K562 (cell line): ENCODE results near the gene ATP5ME. TPM values are rescaled to one million over a fixed set of nuclear protein-coding genes. Genes with fewer than 3 reads are reported as not detected.
A peak's percentile ranks its signal among the peaks of the same experiment; 100 is the strongest.

Source experiments
- ATAC-seq: fragments of 200-7000 bp; cut with Tn5 transposase; 3 replicates; pipeline ENCODE4 v1.9.1; 2020; ENCODE audit warnings: moderate library complexity
- BruUV-seq: library from RNA; stranded (reverse); fragments of 400-500 nt; replicated peaks from 2 replicates; lab custom pipeline; 2021; lab: Mats Ljungman, UMichigan
- CTCF ChIA-PET: fragments of 300-600 bp; formaldehyde crosslinking; extraction: SDS; loops from one replicate; lab custom pipeline; 2021; ENCODE audit warnings: low intra/inter-chr PET ratio; lab: Yijun Ruan, JAX
- POLR2A ChIA-PET: fragments of 300-600, 350-650 bp; sonication (Branson Sonifier 250); formaldehyde crosslinking; extraction: SDS; loops from one replicate; lab custom pipeline; 2021; ENCODE audit warnings: antibody characterized with exemption, inconsistent platforms; lab: Yijun Ruan, JAX
- DNase-seq, 4 experiments: peaks; one replicate each; pipeline versions ENCODE4 v3.0.0 to v3.0.0-alpha.2; 2011 to 2018; ENCODE audit warnings: low spot score in 3 of 4, mixed read lengths in 3 of 4; ENCODE audit errors: extremely low read depth in 1 of 4
- FAIRE-seq: peaks from 2 replicates; lab custom pipeline; 2011; peaks lifted over from hg19 to GRCh38; lab: Jason Lieb, UNC
- H2AFZ ChIP-seq: 2 replicates; pipeline ENCODE4 v1.6.0; 2011; ENCODE audit warnings: low read depth, low read length, control low read depth, inconsistent platforms
- H3K27ac ChIP-seq: fragments of 200-600 bp; 3 replicates; pipeline ENCODE4 v1.8.0; 2011; ENCODE audit warnings: low read depth, mild to moderate bottlenecking, control low read depth, inconsistent platforms, low read length, moderate library complexity, mixed read lengths; ENCODE audit errors: extremely low read depth
- H3K27me3 ChIP-seq, 2 experiments: fragments of 300-600 bp in 1 of 2; 2 replicates in 1 of 2; 3 replicates in 1 of 2; pipeline versions ENCODE4 v1.6.0 to v1.8.0; 2011; ENCODE audit warnings: inconsistent platforms in 2 of 2, low read length in 2 of 2, mild to moderate bottlenecking in 1 of 2, mixed read lengths in 1 of 2, moderate library complexity in 1 of 2; ENCODE audit not compliant: control insufficient read depth in 2 of 2, insufficient read depth in 2 of 2
- H3K36me3 ChIP-seq: fragments of 300-600 bp; 3 replicates; pipeline ENCODE4 v1.8.0; 2011; ENCODE audit warnings: mild to moderate bottlenecking, low read length, inconsistent platforms; ENCODE audit not compliant: control insufficient read depth, insufficient read depth
- H3K4me1 ChIP-seq, 2 experiments: fragments of 200-600 bp in 1 of 2; replicated peaks in 1 of 2; 2 replicates in 1 of 2; 3 replicates in 1 of 2; pipeline versions ENCODE4 v1.5.1 to v1.8.0; 2011; ENCODE audit warnings: inconsistent platforms in 2 of 2, low read length in 2 of 2, mild to moderate bottlenecking in 1 of 2, mixed read lengths in 1 of 2, moderate library complexity in 1 of 2; ENCODE audit not compliant: control insufficient read depth in 2 of 2, insufficient read depth in 2 of 2
- H3K4me2 ChIP-seq: 2 replicates; pipeline ENCODE4 v1.6.1; 2011; ENCODE audit warnings: low read length, control low read depth, inconsistent platforms, mixed read lengths; ENCODE audit not compliant: insufficient read depth
- H3K4me3 ChIP-seq: fragments of 200-600 bp; sonication (generic), shearing (Covaris generic); 2 replicates; pipeline ENCODE4 v1.5.1; 2016; ENCODE audit warnings: control low read depth, inconsistent platforms
- H3K79me2 ChIP-seq: fragments of 200-600 bp; 3 replicates; pipeline ENCODE4 v1.8.0; 2011; ENCODE audit warnings: low read length, inconsistent platforms; ENCODE audit not compliant: control insufficient read depth, insufficient read depth
- H3K9ac ChIP-seq, 2 experiments: 2 replicates each; pipeline versions ENCODE4 v1.6.0 to v1.6.1; 2011; ENCODE audit warnings: low read depth in 2 of 2, low read length in 2 of 2, control low read depth in 1 of 2, inconsistent platforms in 1 of 2, mild to moderate bottlenecking in 1 of 2, mixed read lengths in 1 of 2; ENCODE audit not compliant: insufficient read depth in 1 of 2
- H3K9me1 ChIP-seq: one replicate; pipeline ENCODE4 v1.6.0; 2011; ENCODE audit warnings: inconsistent platforms, mild to moderate bottlenecking, low read length, moderate library complexity; ENCODE audit not compliant: control insufficient read depth, insufficient read depth
- H3K9me3 ChIP-seq: replicated peaks from 2 replicates; pipeline ENCODE4 v1.5.1; 2011; ENCODE audit warnings: low read depth, low read length, inconsistent platforms; ENCODE audit not compliant: control insufficient read depth, insufficient read depth
- H4K20me1 ChIP-seq: replicated peaks from 2 replicates; pipeline ENCODE4 v1.6.1; 2011; ENCODE audit warnings: low read length, inconsistent platforms, mixed read lengths; ENCODE audit not compliant: control insufficient read depth, insufficient read depth
- HMGN3 ChIP-seq: IDR thresholded peaks from 2 replicates; pipeline ENCODE4 v1.6.1; 2011; ENCODE audit warnings: borderline replicate concordance, low read depth, mild to moderate bottlenecking, mixed read lengths, low read length; ENCODE audit not compliant: insufficient read length; ENCODE audit errors: extremely low read depth
- POLR2A ChIP-seq: fragments of 450-650 bp; conservative IDR thresholded peaks from 2 replicates; pipeline ENCODE4 v1.6.1; 2016
- POLR2G ChIP-seq: fragments of 200-400 bp; formaldehyde crosslinking; IDR thresholded peaks from 2 replicates; pipeline ENCODE4 v1.6.1; 2017; ENCODE audit warnings: low read depth, mild to moderate bottlenecking, antibody characterized with exemption, low read length, moderate library complexity
- RBM25 ChIP-seq: fragments of 200-400 bp; formaldehyde crosslinking; IDR thresholded peaks from 2 replicates; pipeline ENCODE4 v1.6.1; 2018; ENCODE audit warnings: low read length, low read depth, moderate library complexity; ENCODE audit not compliant: severe bottlenecking
- ZNF212 ChIP-seq: fragments of 450-650 bp; formaldehyde crosslinking; IDR thresholded peaks from 2 replicates; pipeline ENCODE4 v1.4.0; 2020; ENCODE audit warnings: mild to moderate bottlenecking
- WGBS: fragments of 100-300 bp; shearing (Covaris generic); methylation state at CpG from one replicate; pipeline ENCODE4 v1.1.6; 2016; ENCODE audit warnings: low coverage, mixed read lengths; ENCODE audit not compliant: insufficient coverage; ENCODE audit errors: missing lambda C conversion rate; 5-methylcytosine and 5-hydroxymethylcytosine counted together
- in situ Hi-C: fragments of 300-500 bp; cut with MboI; formaldehyde crosslinking; loops from 4 replicates; pipeline ENCODE4 v1.15.0; 2018; ENCODE audit warnings: inconsistent platforms, mixed read lengths
- intact Hi-C: fragments of 100-400 bp; cut with micrococcal nuclease; formaldehyde crosslinking; loops from 2 replicates; pipeline ENCODE4 v1.14.2; 2022
- polyA plus RNA-seq, 8 experiments: library from polyadenylated mRNA; depleted of rRNA in 4 of 8; stranded (reverse) in 5 of 8; unstranded in 3 of 8; fragments of >200 nt; fragmentation: Nextera tagmentation in 2 of 8; fragmentation: Illumina TruSeq in 1 of 8; extraction: Ambion mirVana in 2 of 8; extraction: Trizol in 1 of 8; gene quantifications; 2 replicates each; pipeline versions ENCODE4 v1.2.1 to v1.2.3, GENCODE V29; 2011 to 2014; ENCODE audit warnings: inconsistent platforms in 1 of 8, missing spikeins in 1 of 8
- total RNA-seq, 7 experiments: library from RNA; depleted of rRNA in 6 of 7; stranded (reverse); fragments of >200 nt in 6 of 7; fragmentation: Illumina TruSeq in 2 of 7; extraction: Trizol in 2 of 7; gene quantifications; 2 replicates each; pipeline versions ENCODE4 v1.2.1 to v1.2.3, GENCODE V29; 2011 to 2021; ENCODE audit warnings: low replicate concordance in 1 of 7

The ATP5ME gene
- total and polyA plus RNA-seq, 9 of the 15 experiments (the other 6 are each of a cell fraction or from before 2014, with no cell fraction given), result 509 to 2,480 (median 887) TPM

DNA sequence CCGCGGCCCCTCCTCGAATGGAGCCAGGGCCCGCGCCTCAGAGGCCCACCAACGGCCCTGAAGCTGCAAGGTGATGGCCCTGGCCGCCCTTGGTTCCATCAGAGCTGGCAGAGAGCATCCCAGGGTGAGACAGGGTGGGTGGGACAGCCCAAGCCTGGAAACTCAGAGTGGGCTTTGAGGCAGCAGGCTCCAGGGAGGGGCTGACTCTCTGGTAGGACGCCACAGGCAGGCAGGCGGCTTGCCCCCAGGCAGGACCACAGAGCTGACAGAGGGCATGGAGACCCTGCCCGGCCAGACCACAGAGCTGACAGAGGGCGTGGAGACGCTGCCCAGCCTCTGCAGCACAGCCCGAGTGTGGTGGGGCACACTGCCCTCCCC is 5.0 kb upstream of the ATP5ME start:
- 0 out of 2 replicates have a peak, but pooled peaks cover 4% of the 10 kb centered on the region for H4K20me1 ChIP-seq
- peak overlapping the region in 1 of 2 experiments; percentile 37; a peak in 1 of 4 replicates for H3K9ac ChIP-seq
- peaks cover 15 to 96% of the 10 kb centered on the region in 2 experiments; a peak in 4 of 5 replicates for H3K4me1 ChIP-seq
- FAIRE-seq, result no peak
- DNase-seq, result no peak
- intact Hi-C loops, result no loop called here
- BruUV-seq, result no TSS peak
- peaks cover 11% of the 10 kb centered on the region for H3K79me2 ChIP-seq
- in situ Hi-C loops, result no loop called here
- H3K27me3 ChIP-seq, result no peaks in the 10 kb centered on the region
- H3K36me3 ChIP-seq, result no peaks in the 10 kb centered on the region
- no peak for ATAC-seq
- 86% methylated on average over 13 of the region's 13 CpGs for WGBS
- no peaks in the 10 kb centered on the region for H3K9me1 ChIP-seq
- no peak for TF ChIP-seq RBM25
- TF ChIP-seq POLR2G, result peak; percentile 64; the same call in 1 of the 2 replicates
- no peaks in the 10 kb centered on the region for H3K9me3 ChIP-seq
- no peak overlapping the region for H3K4me2 ChIP-seq
- no peak overlapping the region for H2AFZ ChIP-seq
- H3K4me3 ChIP-seq, result no peak overlapping the region
- CTCF ChIA-PET, result no interaction called here
- H3K27ac ChIP-seq, result no peak overlapping the region
- POLR2A ChIA-PET, result interaction anchor here (0.6 kb wide), 1 partner anchor 191 kb away, joined by 3 read pairs; no protein-coding TSS in a partner anchor

DNA sequence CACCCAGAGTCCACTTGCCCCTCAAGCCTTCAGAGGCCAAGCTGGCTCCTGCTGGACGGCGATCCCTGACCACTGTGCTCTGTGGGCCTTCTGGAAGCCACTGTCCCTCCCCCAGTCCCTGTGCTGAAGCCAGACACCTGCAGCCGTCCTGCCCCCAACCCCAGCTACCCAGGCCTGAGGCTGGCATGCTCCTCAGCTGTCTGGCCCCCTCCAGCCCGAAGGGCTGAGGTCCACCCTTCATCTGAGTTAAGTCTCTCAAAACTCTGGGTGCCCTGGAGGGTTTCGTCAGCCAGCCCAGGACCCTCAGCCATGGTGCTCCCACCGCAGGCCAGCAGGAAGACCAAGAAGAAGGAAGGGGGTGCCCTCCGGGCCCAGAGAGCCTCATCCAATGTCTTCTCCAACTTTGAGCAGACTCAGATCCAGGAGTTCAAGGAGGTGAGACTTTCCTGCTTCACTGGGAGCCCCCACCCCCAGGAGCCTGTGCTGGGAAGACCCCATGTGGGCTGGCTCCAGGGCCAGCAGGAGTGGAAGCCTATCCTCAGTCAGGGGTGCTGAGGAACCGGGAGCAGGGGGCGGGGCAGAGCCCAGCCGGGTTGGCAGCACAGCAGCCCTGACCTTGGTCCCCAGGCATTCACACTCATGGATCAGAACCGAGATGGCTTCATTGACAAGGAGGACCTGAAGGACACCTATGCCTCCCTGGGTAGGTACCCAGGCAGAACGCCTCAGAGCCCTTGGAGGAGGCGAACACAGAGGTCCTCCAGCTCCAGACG is 4.4 kb upstream of the ATP5ME start:
- TF ChIP-seq ZNF212 (CRISPR knock-in tag) (no peak), HMGN3 (peak; percentile 9), POLR2A (0 out of 2 replicates have a peak, but pooled peaks have one; percentile 10)
- TF ChIP-seq, all 486 proteins: peak for 2
- ChIA-PET POLR2A (no interaction called here), CTCF (no interaction called here)
- H3K9me3 ChIP-seq, result no peaks in the 10 kb centered on the region
- H4K20me1 ChIP-seq, result 0 out of 2 replicates have a peak, but pooled peaks cover under 1% of the 10 kb centered on the region
- no peak overlapping the region for H2AFZ ChIP-seq
- H3K4me3 ChIP-seq, result no peak overlapping the region
- no peak for ATAC-seq
- no peak for FAIRE-seq
- H3K9ac ChIP-seq, result peak overlapping the region in 1 of 2 experiments; percentile 37; a peak in 2 of 4 replicates
- H3K27me3 ChIP-seq, result no peaks in the 10 kb centered on the region
- in situ Hi-C loops, result no loop called here
- H3K79me2 ChIP-seq, result peaks cover 14% of the 10 kb centered on the region
- no peak for DNase-seq
- no peak overlapping the region for H3K4me2 ChIP-seq
- peaks cover under 1% of the 10 kb centered on the region; the same call in 1 of the 3 replicates for H3K36me3 ChIP-seq
- intact Hi-C loops, result no loop called here
- WGBS, result 63% methylated on average over 9 of the region's 14 CpGs
- no peaks in the 10 kb centered on the region for H3K9me1 ChIP-seq
- no peak overlapping the region for H3K27ac ChIP-seq
- BruUV-seq, result no TSS peak
- peaks cover 11 to 92% of the 10 kb centered on the region in 2 experiments; a peak in 4 of 5 replicates for H3K4me1 ChIP-seq
